ENCODE data around the gene CRISP3.
"Not testable (repeated sequence)": the region's sequence is repeated elsewhere in the genome, so short reads cannot be mapped to it uniquely, and the experiment has no call there.

CRISP3 gene

GRCh38 chr6:49744259-49744658 is at the start of gene CRISP3:
TSS of gene CRISP3 (minus strand) at chr6:49744388. CDS start at chr6:49744367, 21 bp downstream.
- DNase-seq (ENCODE audit: low spot score), result no peak

- DNase-seq (ENCODE audit: low spot score), result no peak
Measured at GRCh38 chr6:49790341-49790740, 46.2 kb upstream of the CRISP3 start.

GRCh38 chr6:49787176-49787575 is 43.0 kb upstream of the CRISP3 start, which contains the start of gene PGK2:
TSS of gene PGK2 (minus strand) at chr6:49787285. CDS start at chr6:49787187, 98 bp downstream.
- DNase-seq (ENCODE audit: low spot score), result no peak

- DNase-seq (ENCODE audit: low spot score), result no peak
Measured at GRCh38 chr6:49784272-49784671, 40.1 kb upstream of the CRISP3 start.

- no peak for DNase-seq (ENCODE audit: low spot score)
Measured at GRCh38 chr6:49782725-49783124, 38.5 kb upstream of the CRISP3 start.

GRCh38 chr6:49782293-49782692 is 38.1 kb upstream of the CRISP3 start:
- no peak for DNase-seq (ENCODE audit: low spot score)

- no peak for DNase-seq (ENCODE audit: low spot score)
Measured at GRCh38 chr6:49776444-49776843, 32.3 kb upstream of the CRISP3 start.

- no peak for DNase-seq (ENCODE audit: low spot score)
Measured at GRCh38 chr6:49775043-49775442, 30.9 kb upstream of the CRISP3 start.

- DNase-seq (ENCODE audit: low spot score), result no peak
Measured at GRCh38 chr6:49772285-49772684, 28.1 kb upstream of the CRISP3 start.

- no peak for DNase-seq (ENCODE audit: low spot score)
Measured at GRCh38 chr6:49766762-49767161, 22.6 kb upstream of the CRISP3 start.

GRCh38 chr6:49764571-49765236 is 20.5 kb upstream of the CRISP3 start:
- no peak for DNase-seq (ENCODE audit: low spot score)

- no peak for DNase-seq (ENCODE audit: low spot score)
Measured at GRCh38 chr6:49743429-49743828, 759 bp downstream of the CRISP3 start.

GRCh38 chr6:49739423-49739822 is 4.8 kb downstream of the CRISP3 start:
- no peak for DNase-seq (ENCODE audit: low spot score)

GRCh38 chr6:49736017-49736508 is 8.1 kb downstream of the CRISP3 start:
- DNase-seq (ENCODE audit: low spot score), result no peak

- DNase-seq (ENCODE audit: low spot score), result no peak
Measured at GRCh38 chr6:49733680-49734079, 10.5 kb downstream of the CRISP3 start.

- no peak for DNase-seq (ENCODE audit: low spot score)
Measured at GRCh38 chr6:49732781-49733180, 11.4 kb downstream of the CRISP3 start.

GRCh38 chr6:49730251-49730650 is 13.9 kb downstream of the CRISP3 start:
- no peak for DNase-seq (ENCODE audit: low spot score)

GRCh38 chr6:49723917-49724316 is 20.3 kb downstream of the CRISP3 start:
- not testable (repeated sequence) for DNase-seq (ENCODE audit: low spot score)

GRCh38 chr6:49721297-49721696 is 22.9 kb downstream of the CRISP3 start:
- DNase-seq (ENCODE audit: low spot score), result no peak

GRCh38 chr6:49720372-49720771 is 23.8 kb downstream of the CRISP3 start:
- no peak for DNase-seq (ENCODE audit: low spot score)

GRCh38 chr6:49713346-49713745 is 30.8 kb downstream of the CRISP3 start, which contains the start of gene CRISP2:
TSS of gene CRISP2 (minus strand) at chr6:49713543. CDS start at chr6:49709196, 4,347 bp downstream.
- no peak for DNase-seq (ENCODE audit: low spot score)

- DNase-seq (ENCODE audit: low spot score), result no peak
Measured at GRCh38 chr6:49698478-49698877, 45.7 kb downstream of the CRISP3 start.

- no peak for DNase-seq (ENCODE audit: low spot score)
Measured at GRCh38 chr6:49693512-49693911, 50.7 kb downstream of the CRISP3 start.

GRCh38 chr6:49692534-49692933 is 51.7 kb downstream of the CRISP3 start:
- DNase-seq (ENCODE audit: low spot score), result no peak
